HG02970 (cell line): Measurements from ENCODE around the gene LARP4B.

Experiments used
- ATAC-seq: cut with Tn5 transposase; IDR thresholded peaks from one replicate; pipeline ENCODE4 v1.9.1; 2021; ENCODE audit warnings: mild to moderate bottlenecking, moderate library complexity, moderate number of reproducible peaks; ENCODE audit not compliant: unreplicated experiment, low FRiP score

Gene LARP4B

DNA sequence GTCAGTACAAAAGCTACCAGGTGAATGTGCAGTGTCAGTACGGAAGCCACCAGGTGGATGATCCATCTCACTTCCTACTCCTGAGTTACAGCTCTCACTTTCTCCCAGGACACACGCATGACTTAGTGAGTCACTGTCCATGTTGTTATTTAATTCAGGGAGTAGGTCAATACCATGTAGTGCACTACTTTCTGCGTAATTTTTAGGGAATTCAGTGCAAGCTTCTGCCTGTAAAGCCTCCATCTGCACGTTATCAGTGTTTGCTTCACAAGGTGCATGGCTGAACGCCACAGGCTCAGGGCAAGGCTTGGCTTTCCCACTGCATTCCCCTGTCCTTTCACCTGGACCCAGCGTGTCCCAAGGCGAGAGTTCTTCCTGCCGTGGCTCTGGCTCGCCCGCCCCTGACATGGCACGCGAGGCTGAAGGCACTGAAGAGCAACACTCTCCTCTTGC, 59.5 kb downstream of the LARP4B start:
- no peak for ATAC-seq

DNA sequence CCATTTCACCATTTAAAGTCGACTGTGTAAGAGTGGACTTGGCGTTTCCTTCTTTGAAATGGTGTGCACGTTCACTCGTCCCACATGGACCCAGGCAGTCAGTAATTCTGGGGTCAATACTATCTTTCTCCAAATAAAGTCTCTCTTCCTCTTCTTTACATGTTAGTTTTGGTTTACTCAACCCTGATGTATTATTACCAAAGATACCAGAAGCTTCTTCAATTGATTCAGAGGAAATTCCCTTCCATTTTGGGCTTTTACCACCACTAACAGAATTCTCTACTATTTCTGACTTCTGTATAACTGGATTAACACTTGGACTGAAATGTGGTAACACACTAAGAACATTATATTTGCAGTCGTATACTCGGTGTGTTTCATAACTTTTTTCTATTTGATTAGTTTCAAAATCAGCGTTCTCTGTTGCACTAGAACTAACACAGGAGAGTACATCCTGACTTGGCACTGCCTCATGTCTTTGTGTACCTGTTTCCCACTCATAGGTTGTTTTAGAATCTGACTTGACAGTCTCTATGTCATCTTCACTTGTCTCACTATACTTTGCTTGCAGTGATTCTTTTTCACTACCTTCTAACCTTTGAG, 60.8 kb downstream of the LARP4B start:
- ATAC-seq = no peak

DNA sequence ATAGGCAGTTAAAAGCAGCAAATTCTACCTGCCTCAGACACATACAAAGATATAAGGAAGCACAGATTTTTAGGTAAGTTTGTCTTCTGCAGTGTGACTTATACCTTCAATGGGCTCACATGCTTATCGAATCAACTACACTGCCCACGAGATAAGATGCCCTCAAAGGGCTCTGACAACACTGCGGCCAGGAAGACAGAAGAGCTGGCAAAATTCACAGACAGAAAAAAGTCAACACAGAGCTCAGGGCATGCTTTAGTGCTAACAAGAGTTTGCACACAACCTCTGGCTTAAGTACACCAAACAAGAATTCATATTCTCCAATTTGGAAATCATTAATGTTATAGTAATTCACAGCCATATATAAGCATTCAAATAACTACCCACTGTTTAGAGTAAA, 62.3 kb downstream of the LARP4B start:
- no peak for ATAC-seq

DNA sequence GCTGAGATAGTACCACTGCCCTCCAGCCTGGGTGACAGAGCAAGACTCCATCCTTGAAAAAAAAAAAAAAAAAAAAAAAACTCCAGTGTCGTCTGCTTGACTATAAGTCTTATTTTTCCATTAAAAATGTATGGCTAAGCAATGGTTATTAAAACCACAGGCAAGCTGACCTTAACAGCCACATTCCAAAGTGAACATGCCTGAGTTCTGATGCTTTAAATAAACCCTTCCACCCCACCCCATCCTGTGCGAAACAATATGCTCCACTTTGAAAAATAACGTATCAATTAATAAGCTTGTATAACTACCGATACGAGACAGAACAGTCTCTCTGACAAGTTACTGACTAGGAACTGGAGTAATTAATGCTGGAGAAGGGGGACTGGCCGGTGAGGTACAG, 63.7 kb downstream of the LARP4B start:
- ATAC-seq = no peak

DNA sequence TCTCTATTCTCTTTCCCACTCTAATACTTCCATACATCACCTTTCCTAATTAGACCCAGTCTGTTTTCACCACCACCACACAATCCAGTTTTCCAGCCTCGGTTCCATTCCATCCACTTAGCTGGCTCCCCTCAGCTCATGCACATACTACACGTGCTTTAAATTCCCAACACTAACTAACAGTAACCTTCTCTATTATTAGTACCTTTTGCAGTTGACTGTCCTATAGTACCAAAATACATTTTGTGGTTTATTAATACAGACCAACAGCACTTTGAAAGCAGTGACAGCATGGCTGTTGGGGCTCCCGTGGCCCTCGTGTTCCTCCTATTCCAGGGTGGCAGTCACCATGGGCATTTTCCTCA, 64.9 kb downstream of the LARP4B start:
- ATAC-seq = no peak

DNA sequence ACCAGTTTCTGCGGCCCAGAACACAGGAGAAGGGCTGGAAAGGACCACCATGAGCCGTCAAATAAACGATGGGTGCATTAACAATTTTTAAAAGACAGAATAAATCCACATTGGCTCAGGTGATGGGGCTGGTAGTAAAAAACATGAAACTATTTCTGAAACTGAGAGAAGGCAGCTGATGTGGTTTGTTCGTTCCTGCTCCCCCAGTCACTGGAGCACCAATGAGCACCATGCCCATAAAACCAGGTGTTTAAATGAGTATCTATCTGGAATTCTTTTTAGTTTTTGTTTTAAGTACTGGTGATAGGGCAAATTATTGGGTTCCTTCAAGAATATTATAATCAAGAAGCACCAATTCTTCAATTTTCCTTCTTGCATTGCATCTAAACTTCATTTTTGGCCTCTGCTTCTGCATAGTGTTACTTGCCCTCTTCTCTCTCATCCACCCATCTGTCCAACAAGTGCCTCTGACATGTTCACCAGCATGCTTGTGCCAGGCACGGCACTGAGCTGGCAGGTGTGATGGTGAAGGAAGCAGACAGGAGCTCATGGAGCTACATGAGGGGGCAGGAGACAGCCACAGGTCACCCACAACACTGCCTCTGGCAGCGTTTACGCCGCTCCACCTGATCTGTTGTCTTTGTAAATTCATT, 65.5 kb downstream of the LARP4B start:
- no peak for ATAC-seq

DNA sequence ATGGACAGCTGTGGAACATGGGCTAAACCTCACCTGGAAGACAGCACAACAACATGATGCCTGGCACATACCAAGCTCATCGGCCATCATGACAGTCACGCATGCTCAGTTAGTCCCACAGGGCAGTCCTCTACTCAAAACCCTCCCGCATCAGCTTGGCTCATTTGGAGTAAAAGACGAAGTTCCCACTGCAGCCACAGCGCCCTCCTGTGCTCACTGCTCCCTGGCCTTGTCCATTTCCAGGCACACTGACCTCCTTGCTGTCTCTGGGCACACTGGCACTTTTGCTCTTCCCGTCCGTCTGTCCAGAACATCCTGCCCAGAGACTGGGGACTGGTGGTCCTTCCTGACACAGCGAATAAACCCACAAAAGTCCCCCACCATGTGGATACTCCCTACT, 66.2 kb downstream of the LARP4B start:
- no peak for ATAC-seq

DNA sequence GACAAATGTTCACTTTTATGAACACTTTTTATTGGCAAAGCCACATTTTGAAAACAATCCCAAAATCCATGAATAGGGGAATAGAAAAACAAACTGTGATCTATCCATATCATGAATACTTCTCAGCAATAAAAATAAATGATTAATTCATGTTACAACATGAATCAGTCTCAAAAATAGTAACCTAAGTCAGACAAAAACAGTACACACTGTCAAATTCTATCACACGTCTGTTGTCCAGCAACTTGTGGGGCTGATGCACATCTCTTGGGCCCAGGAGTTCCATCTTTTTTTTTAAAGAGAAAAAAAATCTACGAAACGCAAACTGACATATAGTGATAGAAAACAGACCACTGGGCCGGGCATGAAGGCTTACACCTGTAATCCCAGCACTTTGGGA, 71.0 kb downstream of the LARP4B start:
- no peak for ATAC-seq

DNA sequence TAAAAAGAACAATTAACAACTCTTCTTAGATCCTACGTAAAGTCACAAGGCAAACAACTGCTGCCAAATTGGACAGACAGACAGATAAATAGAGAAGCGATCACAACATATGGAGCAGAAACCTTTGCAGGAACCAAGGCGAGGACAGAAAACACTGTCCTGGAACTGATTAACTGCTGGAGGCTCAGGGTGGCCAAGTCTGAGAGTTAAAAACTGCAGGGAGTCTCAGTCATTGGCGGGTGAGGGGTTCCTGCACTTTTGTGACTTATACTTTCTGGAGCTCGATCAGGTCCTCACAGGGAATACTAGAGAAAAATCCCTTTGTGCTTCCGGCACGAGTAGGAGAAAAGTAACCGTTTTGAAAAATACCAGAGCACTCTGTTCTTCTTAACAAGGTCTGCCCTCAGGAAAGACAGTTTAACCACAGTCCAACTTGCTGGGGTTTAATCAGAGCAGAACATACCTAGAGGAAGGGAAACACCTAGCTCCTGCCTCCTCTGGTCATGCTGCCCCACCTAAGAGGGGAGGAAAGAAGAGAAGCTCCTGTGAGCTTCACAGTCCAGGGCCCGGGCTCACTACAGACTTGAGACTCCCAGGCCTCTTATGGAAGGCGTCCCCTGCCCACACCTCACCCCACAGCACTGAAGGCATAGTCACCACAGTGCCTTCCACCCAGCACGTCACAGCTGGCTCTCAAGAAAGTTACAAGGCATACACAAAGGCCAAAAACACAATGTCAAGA, 74.9 kb downstream of the LARP4B start:
- ATAC-seq = no peak

DNA sequence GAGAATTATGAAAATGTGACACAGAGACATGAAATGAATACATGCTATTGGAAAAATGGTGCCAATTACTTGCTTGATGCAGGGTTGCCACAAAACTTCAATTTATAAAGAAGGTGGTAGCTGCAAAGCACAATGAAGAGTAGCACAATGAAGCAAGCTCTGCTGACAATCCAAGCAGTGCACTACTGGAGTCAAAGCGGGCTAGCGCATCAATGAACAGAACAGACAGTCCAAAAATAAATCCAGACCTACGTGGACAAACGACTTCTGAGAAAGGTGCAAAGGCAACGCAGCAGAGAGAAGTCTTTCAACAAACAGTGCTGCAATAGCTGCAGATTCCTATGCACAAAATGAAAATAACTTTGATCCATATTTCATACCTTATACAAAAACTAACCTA, 75.8 kb downstream of the LARP4B start:
- ATAC-seq = no peak

DNA sequence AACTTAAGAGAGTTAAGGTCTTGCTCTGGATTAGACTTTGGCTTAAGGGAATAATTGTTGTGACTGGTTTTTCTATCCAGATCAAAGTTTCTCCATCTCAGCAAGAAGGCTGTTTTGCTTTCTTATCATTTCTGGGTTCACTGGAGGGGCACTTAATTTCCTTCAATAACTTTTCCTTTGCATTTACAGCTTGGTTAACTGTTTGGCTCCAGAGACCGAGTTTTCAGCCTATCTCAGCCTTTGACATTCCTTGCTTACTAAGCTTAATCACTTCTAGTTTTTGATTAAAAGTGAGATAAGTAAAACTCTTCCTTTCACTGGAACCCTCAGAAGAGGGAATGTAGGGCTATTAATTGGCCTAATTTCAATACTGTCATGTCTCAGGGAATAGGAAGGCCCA, 76.4 kb downstream of the LARP4B start:
- ATAC-seq = no peak

DNA sequence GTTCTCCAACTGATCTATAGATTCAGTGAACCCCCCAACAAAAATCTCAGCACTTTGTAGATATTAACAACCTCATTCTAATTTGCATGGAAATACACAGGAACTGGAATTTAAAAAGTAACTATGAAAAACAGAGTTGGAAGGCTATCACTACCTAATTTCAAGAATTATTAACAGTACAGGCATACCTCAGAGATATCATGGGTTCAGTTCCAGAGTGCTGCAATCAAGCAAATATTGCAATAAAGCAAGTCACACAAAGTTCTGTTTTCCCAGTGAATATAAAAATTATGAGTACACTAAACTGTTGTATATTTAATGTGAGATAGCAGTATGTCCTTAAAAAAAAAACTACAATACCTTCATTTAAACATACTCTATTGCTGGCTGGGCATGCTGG, 78.5 kb downstream of the LARP4B start:
- no peak for ATAC-seq

DNA sequence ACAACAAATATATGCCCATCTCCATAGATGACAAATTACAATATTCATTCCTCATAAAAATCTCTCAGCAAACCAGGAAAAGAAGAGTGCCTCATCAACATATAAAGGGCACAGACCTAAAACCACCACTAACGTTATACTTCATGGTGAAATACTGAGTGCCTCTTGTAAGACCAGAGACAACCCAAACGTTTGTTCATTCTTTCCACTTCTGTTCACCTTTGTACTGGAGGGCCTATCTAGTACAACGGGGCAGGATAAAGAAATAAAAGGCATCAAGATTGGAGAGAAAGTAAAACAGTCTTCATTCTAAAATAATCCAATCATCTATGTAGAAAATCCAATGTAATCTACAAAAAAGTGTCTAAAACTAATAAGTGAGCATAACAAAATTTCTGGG, 79.1 kb downstream of the LARP4B start:
- ATAC-seq = no peak

DNA sequence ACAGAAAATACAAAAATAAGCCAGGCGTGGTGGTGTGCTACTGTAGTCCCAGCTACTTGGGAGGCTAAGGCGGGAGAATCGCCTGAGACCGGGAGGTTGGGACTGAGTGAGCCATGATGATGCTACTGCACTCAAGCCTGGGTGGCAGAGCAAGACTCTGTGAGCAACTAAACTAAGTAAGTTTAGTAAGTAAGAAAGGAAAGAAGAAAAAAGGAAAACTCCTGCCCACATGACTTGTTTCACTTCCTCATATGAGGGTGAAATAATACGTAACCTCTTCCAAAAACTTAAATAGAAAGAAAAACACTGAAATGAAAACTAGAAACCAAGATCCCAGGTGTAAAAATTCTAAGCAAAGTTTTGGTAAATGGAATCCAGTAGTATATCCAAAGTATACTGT, 79.6 kb downstream of the LARP4B start:
- ATAC-seq = peak; percentile 81

DNA sequence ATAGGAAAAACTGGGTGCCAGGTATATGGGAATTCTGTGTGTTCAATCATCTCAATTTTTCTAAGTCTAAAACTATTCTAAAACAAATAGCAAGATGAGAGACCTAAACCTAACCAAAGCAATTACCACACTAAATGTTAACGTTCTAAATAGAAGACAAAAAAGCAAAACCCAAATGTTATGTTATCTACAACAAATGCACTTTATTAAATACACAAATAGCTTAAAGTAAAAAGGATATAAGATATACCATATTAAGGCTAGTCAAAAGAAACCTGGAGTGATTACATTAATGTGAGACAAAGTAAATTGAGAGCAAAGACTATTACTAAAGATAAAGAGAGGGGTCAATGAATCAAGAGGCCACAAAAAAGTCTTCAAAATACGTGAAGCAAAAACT, 81.4 kb downstream of the LARP4B start:
- ATAC-seq = no peak

DNA sequence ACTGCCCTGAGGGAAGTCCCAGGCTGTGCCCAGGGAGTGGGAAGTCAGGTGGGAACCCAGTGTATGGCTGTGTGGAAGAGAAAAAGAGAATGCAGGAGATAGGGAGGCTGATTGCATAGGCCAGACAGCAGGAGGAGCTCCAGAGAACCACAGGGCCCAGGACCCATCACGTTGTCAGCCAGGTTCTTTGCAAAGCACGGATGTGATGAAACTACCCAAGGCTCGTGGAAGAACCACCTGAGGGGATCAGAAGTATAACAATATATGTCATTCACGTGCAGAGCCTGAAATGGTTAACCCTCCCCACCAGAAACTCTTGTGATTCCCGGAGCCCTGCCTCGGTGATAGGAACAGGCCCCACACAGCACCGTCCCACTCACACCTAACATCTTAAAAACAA, 83.6 kb downstream of the LARP4B start:
- no peak for ATAC-seq

DNA sequence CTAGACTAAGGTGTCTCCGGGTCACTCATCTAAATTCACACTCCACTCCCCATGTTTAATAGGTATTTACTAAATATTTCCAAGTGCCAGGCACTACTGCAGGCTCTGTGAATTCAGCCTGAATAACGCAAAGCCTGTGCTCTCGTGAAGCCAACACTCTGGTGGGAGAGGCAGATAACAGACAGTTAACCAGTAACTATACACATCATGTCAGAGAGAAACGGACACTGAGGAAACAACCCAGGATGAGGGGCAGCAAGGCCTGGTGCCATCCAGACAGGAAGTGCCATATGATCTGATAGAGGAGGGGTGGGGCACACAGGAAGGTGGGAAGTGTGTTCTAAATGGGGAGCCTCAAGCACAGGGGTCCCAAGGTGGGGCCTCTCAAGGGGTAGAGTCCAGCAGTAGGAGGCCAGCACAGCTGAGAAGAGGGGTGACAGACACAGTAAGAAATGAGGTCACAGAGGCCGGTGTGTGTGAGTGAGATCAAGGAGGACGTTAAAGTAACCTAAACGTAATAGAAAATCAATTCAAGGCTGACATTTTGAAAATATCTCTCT, 85.3 kb downstream of the LARP4B start:
- ATAC-seq = no peak

DNA sequence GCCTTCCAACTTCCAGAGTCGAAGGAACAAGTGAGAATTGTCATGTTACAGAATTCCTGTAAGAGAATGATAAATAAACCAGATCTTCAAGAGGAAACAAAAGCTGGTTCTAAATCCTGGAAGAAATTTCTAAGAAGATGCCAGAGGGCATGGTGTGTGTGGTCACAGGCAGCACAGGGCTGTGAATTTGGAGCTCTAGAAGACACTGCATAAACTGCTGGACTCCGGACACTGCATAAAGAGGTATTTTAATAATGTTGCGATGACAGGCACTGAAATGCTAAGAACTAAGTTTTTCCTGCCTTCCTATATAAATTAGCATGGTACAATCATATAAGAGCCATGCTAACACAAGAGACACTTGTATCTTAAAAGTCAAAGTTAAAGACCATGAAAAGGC, 86.0 kb downstream of the LARP4B start:
- no peak for ATAC-seq

DNA sequence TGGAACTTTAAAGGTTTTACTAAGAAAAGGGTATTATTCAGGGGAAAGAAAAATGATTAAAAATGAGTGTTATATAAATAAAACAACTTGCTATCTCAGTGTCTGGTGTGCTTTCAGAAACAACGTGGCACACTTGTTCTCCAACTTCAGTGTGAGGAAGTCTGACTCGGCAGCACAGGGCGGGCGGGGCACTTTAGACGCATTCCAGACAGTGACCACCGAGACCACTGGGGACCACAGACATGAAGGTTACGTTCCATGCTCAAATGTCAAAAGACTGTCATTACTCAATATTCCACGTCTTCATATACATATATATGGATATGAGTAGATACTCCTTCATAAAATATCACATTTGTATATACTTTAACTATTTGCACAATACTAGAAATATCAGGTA, 87.0 kb downstream of the LARP4B start:
- no peak for ATAC-seq

DNA sequence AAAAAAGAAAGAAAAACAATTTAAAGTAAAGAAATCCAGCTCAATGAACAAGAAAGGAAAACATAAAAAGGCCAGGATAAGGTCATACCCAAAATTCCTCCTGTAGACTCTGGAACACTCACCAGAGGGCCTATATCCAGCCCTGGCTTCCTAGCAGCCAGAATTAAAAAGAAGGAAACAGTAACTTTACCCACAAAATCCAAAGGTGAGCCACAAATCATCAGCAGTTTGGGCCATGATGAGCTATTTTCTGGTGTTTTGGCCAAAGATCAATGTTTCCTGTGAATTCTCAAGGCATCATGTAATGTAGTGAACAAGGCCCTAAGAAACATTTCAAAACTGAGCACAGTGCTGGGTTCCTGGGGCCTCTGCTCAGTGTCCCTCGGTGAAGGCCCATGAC, 87.8 kb downstream of the LARP4B start:
- ATAC-seq = no peak

DNA sequence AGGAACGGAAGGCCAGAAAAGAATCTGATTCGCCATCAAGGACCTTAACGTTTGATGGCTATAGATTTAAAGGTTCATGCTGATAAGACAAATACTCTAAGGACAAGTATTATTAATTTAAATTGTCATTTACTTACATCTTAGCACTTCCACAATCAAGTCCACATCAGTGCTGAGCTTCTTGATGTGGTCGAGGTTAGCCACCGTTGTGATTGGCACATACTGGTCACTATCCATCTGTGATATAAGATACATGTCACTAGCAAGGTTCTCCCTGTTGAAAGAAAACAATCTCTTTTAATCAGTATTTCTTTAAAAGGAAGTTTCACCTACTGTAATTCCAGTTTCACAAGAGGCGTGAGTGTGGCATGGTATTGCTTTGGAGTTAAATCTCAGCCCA, 88.7 kb downstream of the LARP4B start:
- ATAC-seq = no peak

DNA sequence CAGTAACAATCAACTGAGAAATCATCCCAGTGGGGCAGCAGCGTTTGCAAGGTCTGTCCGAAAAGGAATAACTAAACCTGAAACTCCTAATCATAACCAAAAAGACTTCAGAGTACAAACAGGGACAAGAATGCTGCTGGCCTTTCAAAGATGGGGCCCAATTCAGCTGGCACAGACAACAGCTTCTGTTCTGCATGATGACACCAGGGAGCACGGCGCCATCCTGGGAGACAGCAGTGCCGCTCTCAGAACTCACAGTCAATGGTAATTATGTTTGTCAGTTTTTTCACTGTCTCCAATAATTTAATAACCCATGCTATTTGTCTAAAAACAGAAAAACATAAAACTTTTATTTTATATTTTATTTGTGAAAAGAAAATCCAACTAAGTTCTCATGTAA, 90.0 kb downstream of the LARP4B start:
- ATAC-seq = no peak
